AG04449 (cell line): ENCODE measurements around the gene PPP2R5C.

Experiments
- CTCF ChIA-PET: fragments of 350-600 bp; formaldehyde crosslinking; extraction: SDS; loops from one replicate; lab custom pipeline; 2021; ENCODE audit warnings: antibody characterized with exemption; lab: Yijun Ruan, JAX
- POLR2A ChIA-PET: fragments of 400-600, 350-600 bp; formaldehyde crosslinking; extraction: SDS; loops from one replicate; lab custom pipeline; 2020; ENCODE audit warnings: antibody characterized with exemption, inconsistent platforms; lab: Yijun Ruan, JAX
- DNase-seq: peaks from one replicate; pipeline ENCODE4 v3.0.0-alpha.2; 2010; ENCODE audit warnings: low read depth, low spot score
- H3K4me3 ChIP-seq: 2 replicates; pipeline ENCODE4 v1.5.1; 2011; ENCODE audit warnings: low read depth, mild to moderate bottlenecking, control low read depth, low read length
- CTCF ChIP-seq: IDR thresholded peaks from one replicate; pipeline ENCODE4 v1.5.1; 2011; ENCODE audit warnings: mild to moderate bottlenecking, moderate library complexity, low read length, control low read depth, inconsistent platforms; ENCODE audit not compliant: insufficient read depth; ENCODE audit errors: missing control alignments

The PPP2R5C gene

GRCh38 chr14:101889898-101890297 is 128.4 kb downstream of the PPP2R5C start:
- no peak for TF ChIP-seq CTCF
- ChIA-PET POLR2A (no interaction called here), CTCF (interaction anchor here (0.6 to 1.6 kb wide), 4 partner anchors 10 to 119 kb away, joined by 3 to 9 read pairs (median 4); no protein-coding TSS in a partner anchor)
- DNase-seq: no peak
- H3K4me3 ChIP-seq: no peak overlapping the region

- CTCF ChIA-PET: interaction anchor here (1.4 kb wide), 1 partner anchor 121 kb away, joined by 5 read pairs; no protein-coding TSS in a partner anchor
Measured at GRCh38 chr14:101891471-101891870, 130.0 kb downstream of the PPP2R5C start.

GRCh38 chr14:101893759-101894158 is 132.2 kb downstream of the PPP2R5C start:
- no peak overlapping the region for H3K4me3 ChIP-seq
- POLR2A ChIA-PET: no interaction called here
- CTCF ChIA-PET: interaction anchor here (1.2 to 1.4 kb wide), 2 partner anchors 15 to 123 kb away, joined by 3 to 6 read pairs; no protein-coding TSS in a partner anchor
- TF ChIP-seq CTCF: no peak
- no peak for DNase-seq

More at GRCh38 chr14:101891471-101891870, 130.0 kb downstream of the PPP2R5C start:
- no peak for TF ChIP-seq CTCF
- H3K4me3 ChIP-seq: no peak overlapping the region
- POLR2A ChIA-PET: no interaction called here
- no peak for DNase-seq

GRCh38 chr14:101894365-101895081 is 133.0 kb downstream of the PPP2R5C start:
- no peak overlapping the region for H3K4me3 ChIP-seq
- ChIA-PET CTCF (interaction anchor here (1.2 to 1.4 kb wide), 2 partner anchors 14 to 123 kb away, joined by 3 to 6 read pairs; no protein-coding TSS in a partner anchor), POLR2A (no interaction called here)
- DNase-seq: no peak
- TF ChIP-seq CTCF: no peak

- no peak overlapping the region for H3K4me3 ChIP-seq
- DNase-seq: no peak
- ChIA-PET POLR2A (no interaction called here), CTCF (interaction anchor here (0.7 kb wide), 1 partner anchor 124 kb away, joined by 3 read pairs; no protein-coding TSS in a partner anchor)
- TF ChIP-seq CTCF: no peak
Measured at GRCh38 chr14:101895256-101895655, 133.7 kb downstream of the PPP2R5C start.

- POLR2A ChIA-PET: no interaction called here
- H3K4me3 ChIP-seq: no peak overlapping the region
- no peak for DNase-seq
- CTCF ChIA-PET: interaction anchor here (1.5 to 2.5 kb wide), 2 partner anchors 23 to 126 kb away, joined by 3 to 9 read pairs; no protein-coding TSS in a partner anchor
- no peak for TF ChIP-seq CTCF
Measured at GRCh38 chr14:101897326-101897725, 135.8 kb downstream of the PPP2R5C start.
